Lung (tissue), 12 donors: ENCODE data around the gene MECR. TPM values are rescaled to one million over a fixed set of nuclear protein-coding genes. Genes with fewer than 3 reads are reported as not detected.
A peak's percentile ranks its signal among the peaks of the same experiment; 100 is the strongest.

Experiments used
- ATAC-seq: fragments of 200-7000 bp; cut with Tn5 transposase; one replicate; pipeline ENCODE4 v1.9.1; 2020; ENCODE audit warnings: moderate number of reproducible peaks; ENCODE audit not compliant: insufficient read depth, low FRiP score
- DNase-seq, 3 donors: peaks; one replicate each; pipeline ENCODE4 v3.0.0-alpha.2; 2013 to 2017
- H3K27ac ChIP-seq, 2 donors: one replicate each; pipeline ENCODE4 v1.5.1; 2013; ENCODE audit warnings: mild to moderate bottlenecking in 2 of 2, moderate library complexity in 2 of 2, control low read depth in 1 of 2, inconsistent platforms in 1 of 2, low read depth in 1 of 2, low read length in 1 of 2
- H3K27me3 ChIP-seq, 3 donors: one replicate each; pipeline ENCODE4 v1.5.1; 2013; ENCODE audit warnings: low read length in 2 of 3; ENCODE audit not compliant: control insufficient read depth in 3 of 3, insufficient read depth in 3 of 3
- H3K36me3 ChIP-seq, 4 donors: one replicate each; pipeline ENCODE4 v1.5.1; 2013; ENCODE audit warnings: low read length in 4 of 4, mild to moderate bottlenecking in 1 of 4, moderate library complexity in 1 of 4; ENCODE audit not compliant: control insufficient read depth in 4 of 4, insufficient read depth in 4 of 4
- H3K4me1 ChIP-seq, 5 donors: one replicate each; pipeline ENCODE4 v1.5.1; 2013; ENCODE audit warnings: low read length in 5 of 5, mild to moderate bottlenecking in 2 of 5, moderate library complexity in 1 of 5; ENCODE audit not compliant: control insufficient read depth in 5 of 5, insufficient read depth in 5 of 5
- H3K4me3 ChIP-seq: one replicate; pipeline ENCODE4 v1.5.1; 2013; ENCODE audit warnings: mild to moderate bottlenecking, control low read depth, moderate library complexity
- H3K9ac ChIP-seq, 2 donors: one replicate each; pipeline ENCODE4 v1.5.1; 2013; ENCODE audit warnings: low read length in 2 of 2, control low read depth in 1 of 2; ENCODE audit not compliant: insufficient read depth in 1 of 2
- H3K9me3 ChIP-seq, 4 donors: one replicate each; pipeline ENCODE4 v1.5.1; 2013; ENCODE audit warnings: low read length in 3 of 4, mild to moderate bottlenecking in 1 of 4, moderate library complexity in 1 of 4; ENCODE audit not compliant: control insufficient read depth in 4 of 4, insufficient read depth in 3 of 4
- WGBS, 2 donors: extraction: QIAGEN DNeasy Blood & Tissue Kit; methylation state at CpG; one replicate each; pipeline ENCODE4 v1.1.7; 2013; 5-methylcytosine and 5-hydroxymethylcytosine counted together
- polyA plus RNA-seq, 2 donors: library from polyadenylated mRNA; stranded (reverse); fragments of 200-250 nt; gene quantifications; one replicate each; pipeline ENCODE4 v1.2.1, GENCODE V29; 2013
- total RNA-seq, 2 donors: library from RNA; depleted of rRNA in 1 of 2; stranded (reverse); fragments of >200 nt in 1 of 2; gene quantifications; one replicate each; pipeline ENCODE4 v1.2.1, GENCODE V29; 2014 to 2021
- TF ChIP-seq, protein P1 (sequence below): IDR thresholded peaks from 2 replicates; pipeline ENCODE4 v1.5.1; 2012; ENCODE audit warnings: mild to moderate bottlenecking; ENCODE audit errors: control extremely low read depth, extremely low read depth
- donor health status: control.
- donor health status: control.
- donor health status: Bipolar disorder and iron deficiency.
- donor health status: healthy.
- donor health status: DM: yes; HTN: yes; CAD: no.

MECR gene
- total and polyA plus RNA-seq, 4 donors: 18.0 to 30.1 (median 23.2) TPM

DNA sequence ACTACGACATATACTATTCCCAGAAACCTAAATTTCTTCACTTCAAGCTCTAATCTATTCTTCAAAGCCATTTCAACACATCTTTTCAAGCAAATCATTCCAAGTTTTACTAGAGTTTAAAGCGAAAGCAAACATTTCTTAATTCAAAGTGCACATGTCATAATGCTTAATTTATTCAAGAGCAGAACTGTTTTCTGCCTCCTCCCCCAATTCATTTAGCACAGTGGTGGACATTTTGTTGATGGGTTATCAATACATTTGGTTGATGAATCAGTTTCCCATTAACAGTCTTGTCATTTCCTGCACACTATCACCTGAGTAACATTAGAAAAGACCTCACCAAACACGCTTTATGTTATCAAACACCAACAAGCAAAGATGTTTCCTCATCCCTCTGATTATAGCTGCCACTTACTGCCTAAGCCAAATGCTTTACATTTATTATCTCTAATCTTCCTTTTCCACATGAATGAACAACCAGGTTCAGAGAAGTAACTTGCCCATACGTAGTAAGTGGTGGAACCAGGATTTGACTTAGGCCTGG, 51.0 kb downstream of the MECR start:
- peaks cover 7 to 31% (median 21%) of the 10 kb centered on the region in 5 donors for H3K4me1 ChIP-seq
- peak overlapping the region in 1 of 2 donors; percentile 46 for H3K27ac ChIP-seq
- TF ChIP-seq, protein P1, sequence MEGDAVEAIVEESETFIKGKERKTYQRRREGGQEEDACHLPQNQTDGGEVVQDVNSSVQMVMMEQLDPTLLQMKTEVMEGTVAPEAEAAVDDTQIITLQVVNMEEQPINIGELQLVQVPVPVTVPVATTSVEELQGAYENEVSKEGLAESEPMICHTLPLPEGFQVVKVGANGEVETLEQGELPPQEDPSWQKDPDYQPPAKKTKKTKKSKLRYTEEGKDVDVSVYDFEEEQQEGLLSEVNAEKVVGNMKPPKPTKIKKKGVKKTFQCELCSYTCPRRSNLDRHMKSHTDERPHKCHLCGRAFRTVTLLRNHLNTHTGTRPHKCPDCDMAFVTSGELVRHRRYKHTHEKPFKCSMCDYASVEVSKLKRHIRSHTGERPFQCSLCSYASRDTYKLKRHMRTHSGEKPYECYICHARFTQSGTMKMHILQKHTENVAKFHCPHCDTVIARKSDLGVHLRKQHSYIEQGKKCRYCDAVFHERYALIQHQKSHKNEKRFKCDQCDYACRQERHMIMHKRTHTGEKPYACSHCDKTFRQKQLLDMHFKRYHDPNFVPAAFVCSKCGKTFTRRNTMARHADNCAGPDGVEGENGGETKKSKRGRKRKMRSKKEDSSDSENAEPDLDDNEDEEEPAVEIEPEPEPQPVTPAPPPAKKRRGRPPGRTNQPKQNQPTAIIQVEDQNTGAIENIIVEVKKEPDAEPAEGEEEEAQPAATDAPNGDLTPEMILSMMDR: no peak
- no peaks in the 10 kb centered on the region for H3K27me3 ChIP-seq
- WGBS, 2 donors: 12 to 13% methylated on average over 4 of the region's 4 CpGs
- ATAC-seq: no peak
- no peak overlapping the region for H3K4me3 ChIP-seq
- H3K36me3 ChIP-seq: peaks cover 0 to 6% (median 4%) of the 10 kb centered on the region in 4 donors
- H3K9me3 ChIP-seq: no peaks in the 10 kb centered on the region
- peak in 1 of 3 donors; percentile 9 for DNase-seq
- peak overlapping the region in 1 of 2 donors; percentile 80 for H3K9ac ChIP-seq

DNA sequence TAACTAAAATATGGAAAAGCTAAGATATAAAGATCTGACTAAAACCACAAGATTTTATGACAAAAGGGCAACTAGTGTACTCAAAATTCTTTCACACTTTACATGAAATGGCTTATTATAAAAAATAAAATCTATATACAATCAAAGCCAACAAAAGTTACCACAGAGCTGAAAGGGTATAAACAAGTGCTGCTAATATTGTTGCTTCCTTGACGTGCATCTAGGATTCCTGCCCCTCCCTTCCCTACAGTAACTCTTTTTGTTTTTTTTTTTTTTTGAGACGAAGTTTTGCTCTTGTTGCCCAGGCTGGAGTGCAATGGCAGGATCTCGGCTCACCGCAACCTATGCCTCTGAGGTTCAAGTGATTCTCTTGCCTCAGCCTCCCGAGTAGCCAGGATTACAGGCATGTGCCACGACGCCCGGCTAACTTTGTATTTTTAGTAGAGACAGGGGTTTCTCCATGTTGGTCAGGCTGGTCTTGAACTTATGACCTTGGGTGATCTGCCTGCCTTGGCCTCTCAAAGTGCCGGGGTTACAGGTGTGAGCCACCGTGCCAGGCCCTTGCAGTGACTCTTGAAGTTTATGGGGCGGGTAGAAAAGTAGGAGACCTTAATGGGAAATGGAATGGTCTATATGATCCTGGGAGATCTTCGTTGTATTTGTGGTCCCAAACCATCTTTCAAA, 53.6 kb downstream of the MECR start:
- Histone ChIP-seq H3K36me3 (peaks cover under 1 to 11% (median 5%) of the 10 kb centered on the region in 4 donors), H3K4me1 (peaks cover 7 to 22% (median 16%) of the 10 kb centered on the region in 5 donors), H3K27me3 (no peaks in the 10 kb centered on the region), H3K9me3 (no peaks in the 10 kb centered on the region), H3K27ac (peak overlapping the region in 1 of 2 donors; percentile 82), H3K4me3 (no peak overlapping the region), H3K9ac (no peak overlapping the region)
- ATAC-seq: no peak
- WGBS, 2 donors: 66 to 75% methylated on average over 12 of the region's 12 CpGs
- TF ChIP-seq, protein P1: no peak
- no peak for DNase-seq

DNA sequence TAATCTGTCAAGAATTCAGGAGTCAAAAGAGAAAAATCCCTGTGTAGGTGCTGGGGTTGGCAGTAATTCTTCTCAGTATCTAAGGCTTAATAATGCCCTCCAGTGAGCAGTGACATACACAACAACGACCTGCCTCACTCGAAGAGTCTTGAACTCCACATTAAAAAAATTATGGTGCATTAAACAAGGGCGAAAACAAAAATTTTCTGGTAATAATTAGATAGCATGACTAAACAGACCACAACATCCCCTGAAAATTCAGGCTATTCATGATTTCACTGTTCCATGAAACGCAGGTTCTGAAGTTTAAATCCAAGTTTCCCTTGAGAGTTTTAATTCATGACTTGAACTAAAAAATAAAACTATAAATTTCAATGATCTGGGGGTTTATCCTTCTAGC, 54.2 kb downstream of the MECR start:
- H3K9ac ChIP-seq: no peak overlapping the region

More for the DNA sequence above, 54.2 kb downstream of the MECR start:
- peaks cover 1 to 11% (median 5%) of the 10 kb centered on the region in 4 donors for H3K36me3 ChIP-seq
- H3K4me3 ChIP-seq: no peak overlapping the region
- DNase-seq (no peak), ATAC-seq (no peak)
- H3K27me3 ChIP-seq: no peaks in the 10 kb centered on the region
- H3K4me1 ChIP-seq: peaks cover 7 to 23% (median 18%) of the 10 kb centered on the region in 5 donors
- H3K27ac ChIP-seq: no peak overlapping the region
- TF ChIP-seq, protein P1: no peak
- no peaks in the 10 kb centered on the region for H3K9me3 ChIP-seq
- WGBS, 2 donors: 44 to 66% methylated on average over 4 of the region's 4 CpGs
